Esophagus squamous epithelium (tissue), 4 donors: Measurements from ENCODE around the gene EFCAB6.

Experiments used
- POLR2A ChIP-seq, 4 donors: fragments of 450-650 bp; IDR thresholded peaks; one replicate each; pipeline ENCODE4 v1.6.1; 2017; ENCODE audit warnings: antibody characterized with exemption in 4 of 4, mild to moderate bottlenecking in 4 of 4, moderate library complexity in 3 of 4
- TF ChIP-seq, protein P1 (sequence below), 6 experiments: fragments of 450-650 bp in 4 of 6; fragments of 200-600 bp in 2 of 6; sonication (generic) in 2 of 6; IDR thresholded peaks; one replicate each; pipeline ENCODE4 v1.5.1; 2016 to 2019; ENCODE audit warnings: antibody characterized with exemption in 6 of 6, mild to moderate bottlenecking in 4 of 6, moderate library complexity in 4 of 6

DNA sequence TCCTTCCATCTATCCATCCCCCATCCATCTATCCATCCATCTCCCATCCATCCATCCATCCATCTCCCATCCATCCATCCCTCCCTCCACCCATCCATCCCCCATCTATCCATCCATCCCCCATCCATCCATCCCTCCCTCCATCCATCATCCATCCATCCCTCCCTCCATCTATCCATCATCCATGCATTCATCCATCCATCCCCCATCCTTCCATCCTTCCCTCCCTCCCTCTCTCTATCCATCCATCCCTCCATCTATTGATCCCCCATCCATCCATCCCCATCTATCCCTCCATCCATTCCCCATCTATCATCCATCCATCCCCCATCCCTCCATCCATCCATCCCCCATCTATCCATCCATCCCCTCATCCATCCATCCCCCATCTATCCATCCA is 303.6 kb downstream of the EFCAB6 start:
- TF ChIP-seq POLR2A (IDR thresholded peaks at IDR 0.05): no peak
- TF ChIP-seq, protein P1, sequence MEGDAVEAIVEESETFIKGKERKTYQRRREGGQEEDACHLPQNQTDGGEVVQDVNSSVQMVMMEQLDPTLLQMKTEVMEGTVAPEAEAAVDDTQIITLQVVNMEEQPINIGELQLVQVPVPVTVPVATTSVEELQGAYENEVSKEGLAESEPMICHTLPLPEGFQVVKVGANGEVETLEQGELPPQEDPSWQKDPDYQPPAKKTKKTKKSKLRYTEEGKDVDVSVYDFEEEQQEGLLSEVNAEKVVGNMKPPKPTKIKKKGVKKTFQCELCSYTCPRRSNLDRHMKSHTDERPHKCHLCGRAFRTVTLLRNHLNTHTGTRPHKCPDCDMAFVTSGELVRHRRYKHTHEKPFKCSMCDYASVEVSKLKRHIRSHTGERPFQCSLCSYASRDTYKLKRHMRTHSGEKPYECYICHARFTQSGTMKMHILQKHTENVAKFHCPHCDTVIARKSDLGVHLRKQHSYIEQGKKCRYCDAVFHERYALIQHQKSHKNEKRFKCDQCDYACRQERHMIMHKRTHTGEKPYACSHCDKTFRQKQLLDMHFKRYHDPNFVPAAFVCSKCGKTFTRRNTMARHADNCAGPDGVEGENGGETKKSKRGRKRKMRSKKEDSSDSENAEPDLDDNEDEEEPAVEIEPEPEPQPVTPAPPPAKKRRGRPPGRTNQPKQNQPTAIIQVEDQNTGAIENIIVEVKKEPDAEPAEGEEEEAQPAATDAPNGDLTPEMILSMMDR (IDR thresholded peaks at IDR 0.05): no peak
